HG02678 (cell line): ENCODE data around the gene SENP2.

Experiments used
- ATAC-seq: cut with Tn5 transposase; IDR thresholded peaks from one replicate; pipeline ENCODE4 v1.9.1; 2021; ENCODE audit warnings: mild to moderate bottlenecking, moderate library complexity; ENCODE audit not compliant: unreplicated experiment

The SENP2 gene

DNA sequence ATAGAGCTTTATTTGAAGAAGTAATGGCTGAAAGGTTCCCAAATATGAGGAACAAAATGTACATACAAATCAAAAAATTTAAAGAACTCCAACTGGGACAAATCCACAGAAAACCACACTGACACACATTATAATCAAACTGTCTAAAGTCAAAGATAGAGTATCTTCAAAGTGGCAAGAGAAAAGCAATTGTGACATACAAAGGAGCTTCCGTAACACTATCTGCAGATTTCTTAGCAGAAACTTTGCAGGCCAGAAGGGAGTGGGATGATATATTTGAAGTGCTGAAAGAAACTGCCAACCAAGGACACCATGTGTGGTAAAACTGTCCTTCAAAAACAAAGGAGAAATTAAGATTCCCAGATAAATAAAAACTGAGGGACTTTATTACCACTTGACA is 91.9 kb downstream of the SENP2 start:
- no peak for ATAC-seq

DNA sequence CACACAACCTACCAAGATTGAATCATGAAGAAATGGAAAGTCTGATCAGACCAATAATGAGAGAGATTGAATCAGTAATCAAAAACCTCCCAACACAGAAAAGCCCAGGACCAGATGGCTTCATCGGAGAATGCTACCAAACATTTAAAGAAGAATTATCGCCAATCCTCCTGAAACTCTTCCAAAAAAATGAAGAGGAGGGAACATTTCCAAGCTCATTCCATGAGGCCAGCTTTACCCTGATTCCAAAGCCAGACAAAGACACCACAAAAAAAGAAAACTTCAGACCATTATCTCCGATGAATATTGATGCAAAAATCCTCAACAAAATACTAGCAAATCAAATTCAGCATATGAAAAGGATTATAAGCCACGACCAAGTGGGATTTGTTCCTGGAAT is 94.1 kb downstream of the SENP2 start:
- ATAC-seq: no peak
